AG04450 (cell line): ENCODE results near the gene CYP11A1. TPM values are rescaled to one million over a fixed set of nuclear protein-coding genes. Genes with fewer than 3 reads are reported as not detected.

Experiments
- CTCF ChIA-PET: fragments of 300-600, 350-600 bp; formaldehyde crosslinking; extraction: SDS; loops from one replicate; lab custom pipeline; 2022; ENCODE audit warnings: antibody characterized with exemption, inconsistent platforms; lab: Charles Lee
- POLR2A ChIA-PET: fragments of 350-600 bp; formaldehyde crosslinking; extraction: SDS; loops from one replicate; lab custom pipeline; 2021; ENCODE audit warnings: antibody characterized with exemption, inconsistent platforms; lab: Yijun Ruan, JAX
- DNase-seq: peaks from one replicate; pipeline ENCODE4 v3.0.0-alpha.2; 2011; ENCODE audit warnings: low read depth, low spot score
- H3K27ac ChIP-seq: one replicate; pipeline ENCODE4 v1.5.1; 2012; ENCODE audit warnings: low read depth, low read length, control low read depth
- H3K27me3 ChIP-seq: one replicate; pipeline ENCODE4 v1.6.0; 2012; ENCODE audit warnings: low read length; ENCODE audit not compliant: control insufficient read depth, insufficient read depth
- H3K4me3 ChIP-seq: 2 replicates; pipeline ENCODE4 v1.5.1; 2011; ENCODE audit warnings: mild to moderate bottlenecking, low read depth, low read length, control low read depth
- H3K9me3 ChIP-seq: 2 replicates; pipeline ENCODE4 v1.5.1; 2012; ENCODE audit warnings: low read length; ENCODE audit not compliant: control insufficient read depth, insufficient read depth
- polyA plus RNA-seq: library from polyadenylated mRNA; depleted of rRNA; stranded (reverse); fragments of >200 nt; gene quantifications from 2 replicates; pipeline ENCODE4 v1.2.3, GENCODE V29; 2011
- TF ChIP-seq, protein P1 (sequence below): IDR thresholded peaks from 2 replicates; pipeline ENCODE4 v1.5.1; 2011; ENCODE audit warnings: low read depth, low read length, control low read depth, inconsistent platforms

CYP11A1 gene
- polyA plus RNA-seq, 1 experiment: 0.14 TPM

GRCh38 chr15:74297887-74298286 lies 69.6 kb downstream of the CYP11A1 start:
- TF ChIP-seq, protein P1, sequence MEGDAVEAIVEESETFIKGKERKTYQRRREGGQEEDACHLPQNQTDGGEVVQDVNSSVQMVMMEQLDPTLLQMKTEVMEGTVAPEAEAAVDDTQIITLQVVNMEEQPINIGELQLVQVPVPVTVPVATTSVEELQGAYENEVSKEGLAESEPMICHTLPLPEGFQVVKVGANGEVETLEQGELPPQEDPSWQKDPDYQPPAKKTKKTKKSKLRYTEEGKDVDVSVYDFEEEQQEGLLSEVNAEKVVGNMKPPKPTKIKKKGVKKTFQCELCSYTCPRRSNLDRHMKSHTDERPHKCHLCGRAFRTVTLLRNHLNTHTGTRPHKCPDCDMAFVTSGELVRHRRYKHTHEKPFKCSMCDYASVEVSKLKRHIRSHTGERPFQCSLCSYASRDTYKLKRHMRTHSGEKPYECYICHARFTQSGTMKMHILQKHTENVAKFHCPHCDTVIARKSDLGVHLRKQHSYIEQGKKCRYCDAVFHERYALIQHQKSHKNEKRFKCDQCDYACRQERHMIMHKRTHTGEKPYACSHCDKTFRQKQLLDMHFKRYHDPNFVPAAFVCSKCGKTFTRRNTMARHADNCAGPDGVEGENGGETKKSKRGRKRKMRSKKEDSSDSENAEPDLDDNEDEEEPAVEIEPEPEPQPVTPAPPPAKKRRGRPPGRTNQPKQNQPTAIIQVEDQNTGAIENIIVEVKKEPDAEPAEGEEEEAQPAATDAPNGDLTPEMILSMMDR: no peak
- Histone ChIP-seq H3K27me3 (peaks cover 42% of the 10 kb centered on the region), H3K27ac (no peak overlapping the region), H3K9me3 (no peaks in the 10 kb centered on the region), H3K4me3 (no peak overlapping the region)
- CTCF ChIA-PET: interaction anchor here (0.6 kb wide), 1 partner anchor 405 kb away, joined by 3 read pairs; no protein-coding TSS in a partner anchor
- POLR2A ChIA-PET: no interaction called here
- no peak for DNase-seq

DNA sequence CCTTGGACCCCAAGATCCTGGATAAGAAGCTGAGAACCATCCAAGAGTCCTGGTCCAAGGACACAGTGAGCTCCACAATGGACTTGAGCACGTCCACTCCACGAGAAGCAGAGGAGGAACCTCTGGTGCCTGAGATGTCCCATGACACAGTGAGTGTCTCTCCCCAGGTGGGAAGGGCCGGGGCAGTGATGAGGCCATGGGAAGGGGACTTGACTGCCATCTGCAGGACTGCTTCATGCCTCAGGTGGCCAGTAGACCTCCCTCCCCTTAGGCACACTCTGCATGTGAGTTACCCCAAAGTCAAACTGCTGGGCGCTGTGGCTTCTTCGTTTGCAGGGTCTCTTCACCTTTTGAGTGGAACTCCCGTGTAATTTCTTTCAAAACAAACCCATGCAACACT lies 71.6 kb downstream of the CYP11A1 start:
- ChIA-PET CTCF (interaction anchor here (0.6 kb wide), 1 partner anchor 323 kb away, joined by 5 read pairs; no protein-coding TSS in a partner anchor), POLR2A (no interaction called here)
- no peak overlapping the region for H3K27ac ChIP-seq
- no peak overlapping the region for H3K4me3 ChIP-seq
- H3K9me3 ChIP-seq: no peaks in the 10 kb centered on the region
- TF ChIP-seq, protein P1: no peak
- DNase-seq: no peak
- peaks cover 24% of the 10 kb centered on the region for H3K27me3 ChIP-seq

- Histone ChIP-seq H3K4me3 (no peak overlapping the region), H3K9me3 (no peaks in the 10 kb centered on the region), H3K27ac (no peak overlapping the region), H3K27me3 (peaks cover 14% of the 10 kb centered on the region)
- ChIA-PET CTCF (no interaction called here), POLR2A (no interaction called here)
- TF ChIP-seq, protein P1: no peak
- no peak for DNase-seq
Measured at GRCh38 chr15:74294010-74294409, 73.4 kb downstream of the CYP11A1 start.

GRCh38 chr15:74293021-74293810 lies 74.2 kb downstream of the CYP11A1 start:
- CTCF ChIA-PET: no interaction called here
- TF ChIP-seq, protein P1: no peak
- H3K9me3 ChIP-seq: no peaks in the 10 kb centered on the region

More at GRCh38 chr15:74293021-74293810, 74.2 kb downstream of the CYP11A1 start:
- Histone ChIP-seq H3K4me3 (no peak overlapping the region), H3K27me3 (peaks cover 14% of the 10 kb centered on the region), H3K27ac (no peak overlapping the region)
- POLR2A ChIA-PET: no interaction called here
- DNase-seq: no peak
